Measurements from ENCODE around the gene LAMA1. TPM values are rescaled to one million over a fixed set of nuclear protein-coding genes. Genes with fewer than 3 reads are reported as not detected.

LAMA1 gene
- total RNA-seq, 3 donors from 2014 or later, result 2.7 to 20.8 (median 6.1) TPM

GRCh38 chr18:7034924-7035323, 82.7 kb downstream of the LAMA1 start:
- Histone ChIP-seq H3K4me1 (ENCODE audit: low read depth) (peaks cover 5% of the 10 kb centered on the region), H3K36me3 (ENCODE audit: low read depth) (no peaks in the 10 kb centered on the region), H3K9me3 (no peaks in the 10 kb centered on the region), H3K4me3 (no peak overlapping the region)
- DNase-seq (no peak), ATAC-seq (no peak)
- intact Hi-C loops (cut with DNase I, micrococcal nuclease), result loop anchor here in 1 of 2 donors (10.0 kb wide), 1 partner anchor 140 kb away; no protein-coding TSS in a partner anchor
- TF ChIP-seq CTCF (IDR thresholded peaks at IDR 0.05), result no peak

- ATAC-seq, result no peak
- no peak for DNase-seq
- Histone ChIP-seq H3K4me3 (no peak overlapping the region), H3K36me3 (ENCODE audit: low read depth) (no peaks in the 10 kb centered on the region), H3K4me1 (ENCODE audit: low read depth) (no peaks in the 10 kb centered on the region), H3K9me3 (no peaks in the 10 kb centered on the region)
- intact Hi-C loops (cut with DNase I, micrococcal nuclease), result loop anchor here in 1 of 2 donors (10.0 kb wide), 1 partner anchor 142 kb away; no protein-coding TSS in a partner anchor
- no peak for TF ChIP-seq CTCF (IDR thresholded peaks at IDR 0.05)
Observed at GRCh38 chr18:7032537-7032936, 85.1 kb downstream of the LAMA1 start.

GRCh38 chr18:7028625-7029024, 89.0 kb downstream of the LAMA1 start:
- TF ChIP-seq CTCF (IDR thresholded peaks at IDR 0.05), result no peak
- Histone ChIP-seq H3K4me1 (ENCODE audit: low read depth) (no peaks in the 10 kb centered on the region), H3K4me3 (no peak overlapping the region), H3K36me3 (ENCODE audit: low read depth) (no peaks in the 10 kb centered on the region), H3K9me3 (no peaks in the 10 kb centered on the region)
- ATAC-seq, result no peak
- DNase-seq, result no peak
- intact Hi-C loops (cut with DNase I, micrococcal nuclease), result no loop called here

- TF ChIP-seq CTCF (IDR thresholded peaks at IDR 0.05), result no peak
- DNase-seq, result no peak
- no peaks in the 10 kb centered on the region for H3K36me3 ChIP-seq (ENCODE audit: low read depth)
- no peaks in the 10 kb centered on the region for H3K4me1 ChIP-seq (ENCODE audit: low read depth)
- H3K4me3 ChIP-seq, result no peak overlapping the region
- intact Hi-C loops (cut with DNase I, micrococcal nuclease), result no loop called here
- H3K9me3 ChIP-seq, result no peaks in the 10 kb centered on the region
- no peak for ATAC-seq
Observed at GRCh38 chr18:7025194-7025593, 92.4 kb downstream of the LAMA1 start.

- Histone ChIP-seq H3K9me3 (no peaks in the 10 kb centered on the region), H3K4me1 (ENCODE audit: low read depth) (no peaks in the 10 kb centered on the region), H3K36me3 (ENCODE audit: low read depth) (no peaks in the 10 kb centered on the region), H3K4me3 (no peak overlapping the region)
- intact Hi-C loops (cut with DNase I, micrococcal nuclease), result no loop called here
- TF ChIP-seq CTCF (IDR thresholded peaks at IDR 0.05), result no peak
- DNase-seq, result no peak
- no peak for ATAC-seq
Observed at GRCh38 chr18:7023581-7023980, 94.0 kb downstream of the LAMA1 start.

- TF ChIP-seq CTCF (IDR thresholded peaks at IDR 0.05), result no peak
- DNase-seq (no peak), ATAC-seq (no peak)
- intact Hi-C loops (cut with DNase I, micrococcal nuclease), result no loop called here
- no peak overlapping the region for H3K4me3 ChIP-seq
- no peaks in the 10 kb centered on the region for H3K4me1 ChIP-seq (ENCODE audit: low read depth)
- H3K36me3 ChIP-seq (ENCODE audit: low read depth), result no peaks in the 10 kb centered on the region
- no peaks in the 10 kb centered on the region for H3K9me3 ChIP-seq
Observed at GRCh38 chr18:7023063-7023580, 94.5 kb downstream of the LAMA1 start.
